CD4-positive, alpha-beta T cell treated with Interleukin-4 for 4 hours (primary cell): ENCODE measurements around the gene IFRD2.
"Not testable (repeated sequence)": the region's sequence is repeated elsewhere in the genome, so short reads cannot be mapped to it uniquely, and the experiment has no call there.

Source experiments
- DNase-seq: peaks from one replicate; pipeline ENCODE4 v3.0.0-alpha.2; 2020

The IFRD2 gene

DNA sequence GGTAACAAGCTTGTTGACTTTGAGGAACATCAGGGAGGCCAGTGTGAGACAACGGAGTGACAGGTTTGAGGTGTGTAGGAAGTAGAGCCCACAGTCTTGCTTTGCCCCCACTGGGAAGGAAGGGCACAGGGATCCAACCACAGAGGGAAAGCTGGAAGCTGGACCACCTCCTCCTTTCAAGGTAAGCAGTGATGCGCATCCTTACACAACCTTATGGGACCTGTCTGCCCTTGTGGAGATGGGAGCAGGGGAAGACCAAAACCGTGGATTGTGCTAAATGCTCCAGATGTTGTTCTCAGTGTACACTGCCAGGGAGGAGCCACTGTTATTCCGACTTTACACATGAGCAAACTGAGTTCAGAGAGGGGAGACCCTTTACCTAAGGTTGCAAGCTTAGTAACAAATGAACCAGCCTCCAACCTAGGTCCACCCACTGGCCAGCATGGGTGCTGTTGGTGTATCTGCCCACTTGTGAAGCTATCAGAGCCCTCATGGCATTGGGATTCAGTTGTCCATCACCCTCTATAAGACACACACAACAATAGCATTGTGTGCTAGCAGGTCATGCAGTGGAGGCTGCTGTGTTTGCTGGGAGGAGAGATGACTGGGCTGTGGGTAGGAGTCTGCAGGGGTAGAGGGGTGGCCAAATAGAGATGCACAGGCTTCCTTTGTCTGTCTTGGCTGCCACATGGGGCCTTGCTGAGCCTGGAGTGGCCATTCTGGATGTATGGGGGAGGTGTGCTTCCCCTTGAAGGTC lies 13.9 kb downstream of the IFRD2 start:
- no peak for DNase-seq

DNA sequence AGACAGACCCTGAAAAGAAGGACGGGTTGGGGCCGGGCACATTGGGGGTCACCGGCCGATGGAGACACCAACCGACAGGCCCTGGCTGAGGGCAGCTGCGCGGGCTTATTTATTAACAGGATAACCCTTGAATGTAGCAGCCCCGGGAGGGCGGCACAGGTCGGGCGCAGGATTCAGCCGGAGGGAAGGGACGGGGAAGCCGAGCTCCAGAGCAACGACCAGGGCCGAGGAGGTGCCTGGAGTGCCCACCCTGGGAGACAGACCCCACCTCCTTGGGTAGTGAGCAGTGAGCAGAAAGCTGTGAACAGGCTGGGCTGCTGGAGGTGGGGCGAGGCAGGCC lies 15.5 kb downstream of the IFRD2 start:
- DNase-seq = no peak

DNA sequence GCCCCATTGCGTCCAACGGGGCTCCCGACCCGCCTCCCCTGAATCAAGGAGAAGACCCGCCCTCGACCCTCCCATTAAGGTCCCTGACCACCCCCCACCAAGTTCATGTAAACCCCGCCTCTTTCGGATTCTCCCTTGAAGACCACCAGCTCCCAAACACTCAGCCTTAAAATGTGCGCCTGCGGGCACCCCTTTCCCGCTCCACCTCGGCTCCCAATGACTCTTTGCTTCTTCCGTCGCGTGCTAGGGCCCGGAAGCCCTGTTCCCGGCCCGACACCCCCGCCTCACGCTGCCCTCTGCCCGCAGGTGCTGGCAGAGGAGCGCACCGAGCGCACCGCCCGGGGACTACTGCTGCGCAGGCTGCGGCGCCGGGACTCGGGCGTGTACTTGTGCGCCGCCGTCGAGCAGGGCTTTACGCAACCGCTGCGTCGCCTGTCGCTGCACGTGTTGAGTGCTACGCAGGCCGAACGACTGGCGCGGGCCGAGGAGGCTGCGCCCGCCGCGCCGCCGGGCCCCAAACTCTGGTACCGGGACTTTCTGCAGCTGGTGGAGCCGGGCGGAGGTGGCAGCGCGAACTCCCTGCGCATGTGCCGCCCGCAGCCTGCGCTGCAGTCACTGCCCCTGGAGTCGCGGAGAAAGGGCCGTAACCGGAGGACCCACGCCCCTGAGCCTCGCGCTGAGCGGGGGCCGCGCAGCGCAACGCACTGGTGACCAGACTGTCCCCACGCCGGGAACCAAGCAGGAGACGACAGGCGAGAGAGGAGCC lies 16.1 kb downstream of the IFRD2 start:
- no peak for DNase-seq

DNA sequence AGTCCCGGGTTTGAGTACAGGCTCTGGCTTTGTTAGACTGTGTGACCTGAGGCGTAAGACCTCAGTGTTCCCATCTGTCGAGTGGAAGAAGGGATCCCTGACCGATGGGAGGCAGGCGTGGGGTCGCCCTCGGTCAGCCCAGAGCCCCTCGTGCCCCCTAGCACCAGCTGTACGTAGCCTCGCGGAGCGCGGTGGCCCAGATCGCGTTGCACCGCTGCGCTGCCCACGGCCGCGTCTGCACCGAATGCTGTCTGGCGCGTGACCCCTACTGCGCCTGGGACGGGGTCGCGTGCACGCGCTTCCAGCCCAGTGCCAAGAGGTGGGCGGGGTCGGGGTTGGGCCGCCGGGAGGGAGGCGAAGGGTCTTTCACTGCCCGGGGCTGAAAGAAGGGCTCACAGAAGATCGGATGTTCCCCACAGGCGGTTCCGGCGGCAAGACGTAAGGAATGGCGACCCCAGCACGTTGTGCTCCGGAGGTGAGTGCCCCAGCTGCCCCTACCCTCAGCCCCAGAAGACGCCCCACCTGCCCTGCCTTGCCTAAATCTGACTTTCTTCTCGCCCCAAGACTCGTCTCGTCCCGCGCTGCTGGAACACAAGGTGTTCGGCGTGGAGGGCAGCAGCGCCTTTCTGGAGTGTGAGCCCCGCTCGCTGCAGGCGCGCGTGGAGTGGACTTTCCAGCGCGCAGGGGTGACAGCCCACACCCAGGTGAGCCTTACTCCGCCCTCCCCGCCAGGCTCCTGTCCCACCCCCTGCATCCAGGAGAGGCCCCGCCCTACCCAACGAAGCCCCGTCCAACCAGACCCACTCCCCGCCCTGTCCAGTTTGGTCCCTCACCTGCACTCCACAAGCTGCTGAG lies 16.9 kb downstream of the IFRD2 start:
- no peak for DNase-seq

DNA sequence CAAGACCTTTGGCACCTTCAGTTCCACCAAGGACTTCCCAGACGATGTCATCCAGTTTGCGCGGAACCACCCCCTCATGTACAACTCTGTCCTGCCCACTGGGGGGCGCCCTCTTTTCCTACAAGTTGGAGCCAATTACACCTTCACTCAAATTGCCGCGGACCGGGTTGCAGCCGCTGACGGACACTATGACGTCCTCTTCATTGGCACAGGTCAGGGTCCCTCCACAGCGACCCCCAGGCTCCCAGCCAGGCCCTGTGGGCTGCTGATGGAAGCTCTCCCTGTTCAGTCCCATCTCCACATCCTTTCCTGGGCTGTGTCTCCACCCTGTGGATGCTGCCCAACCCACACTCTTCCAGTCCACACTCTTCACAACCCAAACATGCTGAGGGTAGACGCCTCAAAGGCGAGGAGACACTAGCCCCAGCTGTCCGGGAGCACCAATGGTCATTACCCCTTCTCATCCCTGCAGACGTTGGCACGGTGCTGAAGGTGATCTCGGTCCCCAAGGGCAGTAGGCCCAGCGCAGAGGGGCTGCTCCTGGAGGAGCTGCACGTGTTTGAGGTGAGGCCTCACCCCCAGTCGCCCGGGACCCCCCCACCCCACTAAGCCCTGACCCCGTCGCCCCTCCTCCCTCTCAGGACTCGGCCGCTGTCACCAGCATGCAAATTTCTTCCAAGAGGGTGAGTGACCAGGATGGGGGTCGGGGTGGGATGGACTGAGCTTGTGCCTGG lies 17.7 kb downstream of the IFRD2 start:
- peak; percentile 57 for DNase-seq

DNA sequence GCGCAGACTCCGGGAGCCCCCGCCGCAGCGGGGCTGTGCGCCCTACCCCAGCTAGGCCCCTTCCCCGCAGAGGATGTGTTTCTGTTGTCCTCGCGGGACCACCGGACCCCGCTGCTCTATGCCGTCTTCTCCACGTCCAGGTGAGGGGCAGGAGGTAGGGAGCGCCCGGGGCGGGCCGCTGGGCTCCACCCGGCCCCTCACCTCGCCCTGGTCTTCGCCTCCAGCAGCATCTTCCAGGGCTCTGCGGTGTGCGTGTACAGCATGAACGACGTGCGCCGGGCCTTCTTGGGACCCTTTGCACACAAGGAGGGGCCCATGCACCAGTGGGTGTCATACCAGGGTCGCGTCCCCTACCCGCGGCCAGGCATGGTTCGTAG lies 18.6 kb downstream of the IFRD2 start:
- no peak for DNase-seq

DNA sequence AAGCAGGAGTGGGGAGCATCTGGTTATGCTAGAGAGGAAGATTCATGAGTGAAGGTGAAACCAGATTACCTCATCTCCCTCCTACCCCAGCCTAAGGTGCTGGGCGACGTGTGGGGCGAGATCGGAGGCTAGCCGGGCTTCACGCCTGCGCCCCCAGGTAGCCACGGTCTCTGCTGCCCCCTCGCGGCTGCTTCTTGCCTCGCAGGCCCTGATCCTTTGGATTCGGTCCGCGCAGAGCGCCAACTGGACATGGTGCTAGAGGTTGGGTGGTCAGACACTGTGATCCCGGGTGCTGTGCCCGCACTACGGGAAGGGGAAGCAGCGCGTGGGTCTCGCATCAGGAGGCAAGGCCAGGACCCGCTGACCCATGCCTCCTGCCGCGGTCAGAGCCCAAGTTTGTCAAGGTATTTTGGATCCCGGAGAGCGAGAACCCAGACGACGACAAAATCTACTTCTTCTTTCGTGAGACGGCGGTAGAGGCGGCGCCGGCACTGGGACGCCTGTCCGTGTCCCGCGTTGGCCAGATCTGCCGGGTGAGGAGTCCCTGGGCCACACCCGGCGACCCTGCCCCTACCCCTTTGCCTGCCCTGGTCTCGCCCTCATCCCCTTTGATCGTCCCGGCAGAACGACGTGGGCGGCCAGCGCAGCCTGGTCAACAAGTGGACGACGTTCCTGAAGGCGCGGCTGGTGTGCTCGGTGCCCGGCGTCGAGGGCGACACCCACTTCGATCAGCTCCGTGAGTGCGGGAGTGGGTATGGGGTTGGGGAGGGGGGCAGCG lies 19.1 kb downstream of the IFRD2 start:
- peak; percentile 74 for DNase-seq

DNA sequence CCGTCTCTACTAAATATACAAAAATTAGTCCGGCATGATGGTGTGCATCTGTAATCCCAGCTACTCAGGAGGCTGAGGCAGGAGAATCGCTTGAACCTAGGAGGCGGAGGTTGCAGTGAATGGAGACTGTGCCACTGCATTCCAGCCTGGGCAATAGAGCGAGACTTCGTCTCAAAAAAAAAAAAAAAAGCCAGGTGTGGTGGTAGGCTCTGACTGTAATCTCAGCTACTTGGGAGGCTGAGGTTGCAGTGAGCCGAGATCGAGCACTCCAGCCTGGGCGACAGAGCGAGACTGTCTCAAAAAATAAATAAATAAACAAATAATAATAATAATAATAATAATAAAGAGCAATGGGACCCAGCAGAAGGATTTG lies 19.7 kb downstream of the IFRD2 start:
- not testable (repeated sequence) for DNase-seq

DNA sequence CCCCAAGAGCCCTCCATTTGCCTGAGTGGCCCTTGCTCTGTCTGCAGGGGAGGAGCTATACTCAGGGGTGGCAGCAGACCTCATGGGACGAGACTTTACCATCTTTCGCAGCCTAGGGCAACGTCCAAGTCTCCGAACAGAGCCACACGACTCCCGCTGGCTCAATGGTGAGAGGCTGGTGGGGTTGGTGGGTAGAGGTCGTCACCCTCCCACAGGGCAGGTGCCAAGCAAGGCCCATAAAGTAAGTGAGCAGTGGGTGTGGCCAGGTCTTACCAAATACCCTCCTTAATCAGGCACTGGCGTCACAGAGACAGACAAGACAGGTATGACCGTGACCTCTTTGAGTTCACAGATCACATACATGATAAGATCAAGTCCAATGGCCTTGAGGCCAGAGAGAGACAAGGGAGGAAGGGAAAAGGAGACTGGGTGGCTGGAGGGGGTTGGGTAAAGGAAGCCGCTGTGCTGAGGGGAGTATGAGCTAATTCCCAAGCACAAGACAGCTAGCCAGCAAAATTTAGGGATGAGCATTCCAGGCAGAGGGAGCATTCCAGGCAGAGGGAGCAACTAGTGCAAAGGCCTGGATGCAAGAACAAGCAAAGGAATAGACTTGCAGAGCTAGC lies 20.8 kb downstream of the IFRD2 start:
- no peak for DNase-seq

DNA sequence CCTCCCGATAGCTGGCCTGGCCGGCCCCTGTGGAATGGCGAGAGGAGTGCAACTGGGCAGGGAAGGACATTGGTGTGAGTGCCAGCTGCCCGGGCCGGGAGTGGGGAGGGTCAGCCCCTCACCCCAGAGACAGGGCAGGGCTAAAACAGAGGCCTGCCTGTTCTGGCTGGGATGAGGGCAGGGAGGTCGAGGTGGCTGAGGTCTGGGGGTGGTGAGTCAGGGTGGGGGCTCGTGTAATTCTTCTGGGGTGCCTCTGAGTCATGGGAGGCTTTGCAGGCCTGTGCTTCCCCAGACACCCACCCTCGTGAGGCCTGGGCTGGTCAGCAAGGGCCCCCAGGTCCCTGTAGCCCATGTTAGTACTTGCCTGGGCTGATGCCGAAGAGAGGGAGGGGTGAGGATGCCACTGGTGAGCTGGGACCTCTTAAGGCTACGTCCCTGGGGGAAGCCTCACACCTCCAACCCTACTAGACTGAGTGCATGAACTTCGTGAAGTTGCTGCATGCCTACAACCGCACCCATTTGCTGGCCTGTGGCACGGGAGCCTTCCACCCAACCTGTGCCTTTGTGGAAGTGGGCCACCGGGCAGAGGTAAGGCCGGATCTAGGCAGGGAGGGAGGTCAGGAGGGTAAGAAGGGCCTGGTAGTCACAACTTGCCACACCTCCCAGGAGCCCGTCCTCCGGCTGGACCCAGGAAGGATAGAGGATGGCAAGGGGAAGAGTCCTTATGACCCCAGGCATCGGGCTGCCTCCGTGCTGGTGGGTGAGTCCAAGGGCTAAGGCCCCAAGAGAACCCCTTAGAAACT lies 21.6 kb downstream of the IFRD2 start:
- DNase-seq = no peak

DNA sequence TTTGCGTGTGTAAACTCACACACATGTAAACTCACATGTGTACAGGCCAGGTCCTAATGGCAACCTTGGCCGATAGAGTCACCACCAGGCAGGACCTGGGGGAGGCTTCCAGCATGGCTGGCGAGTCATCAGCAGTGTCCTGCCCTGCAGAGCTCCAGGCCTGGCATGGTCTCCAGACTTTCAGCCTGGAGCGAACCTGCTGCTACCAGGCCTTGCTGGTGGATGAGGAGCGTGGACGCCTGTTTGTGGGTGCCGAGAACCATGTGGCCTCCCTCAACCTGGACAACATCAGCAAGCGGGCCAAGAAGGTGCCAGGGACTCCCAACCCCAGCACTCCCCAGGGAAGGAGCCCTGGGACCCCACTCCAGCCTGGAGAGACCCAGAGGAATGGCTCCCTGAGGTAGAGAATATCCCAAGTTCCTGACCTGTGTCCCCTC lies 22.2 kb downstream of the IFRD2 start:
- no peak for DNase-seq

DNA sequence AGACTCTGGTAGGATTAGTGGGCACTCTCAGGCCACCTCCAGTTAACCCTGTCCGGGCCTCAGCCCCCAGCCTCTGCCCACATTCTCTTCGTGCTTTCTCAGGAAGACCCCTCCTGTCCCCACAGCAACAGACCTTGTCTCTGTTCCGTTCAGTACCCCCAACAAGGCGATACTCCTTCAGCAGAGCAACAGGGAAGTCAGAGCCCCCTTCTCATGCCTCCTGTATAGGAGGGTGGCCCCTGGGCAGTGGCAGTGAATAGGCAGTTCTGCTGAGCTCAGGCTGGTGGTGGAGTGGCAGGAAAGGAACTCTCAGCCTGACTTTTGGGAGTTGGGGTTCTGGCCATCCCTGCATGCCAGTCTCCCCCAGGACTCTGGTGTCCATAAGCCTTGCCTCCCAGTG lies 22.8 kb downstream of the IFRD2 start:
- DNase-seq = no peak

DNA sequence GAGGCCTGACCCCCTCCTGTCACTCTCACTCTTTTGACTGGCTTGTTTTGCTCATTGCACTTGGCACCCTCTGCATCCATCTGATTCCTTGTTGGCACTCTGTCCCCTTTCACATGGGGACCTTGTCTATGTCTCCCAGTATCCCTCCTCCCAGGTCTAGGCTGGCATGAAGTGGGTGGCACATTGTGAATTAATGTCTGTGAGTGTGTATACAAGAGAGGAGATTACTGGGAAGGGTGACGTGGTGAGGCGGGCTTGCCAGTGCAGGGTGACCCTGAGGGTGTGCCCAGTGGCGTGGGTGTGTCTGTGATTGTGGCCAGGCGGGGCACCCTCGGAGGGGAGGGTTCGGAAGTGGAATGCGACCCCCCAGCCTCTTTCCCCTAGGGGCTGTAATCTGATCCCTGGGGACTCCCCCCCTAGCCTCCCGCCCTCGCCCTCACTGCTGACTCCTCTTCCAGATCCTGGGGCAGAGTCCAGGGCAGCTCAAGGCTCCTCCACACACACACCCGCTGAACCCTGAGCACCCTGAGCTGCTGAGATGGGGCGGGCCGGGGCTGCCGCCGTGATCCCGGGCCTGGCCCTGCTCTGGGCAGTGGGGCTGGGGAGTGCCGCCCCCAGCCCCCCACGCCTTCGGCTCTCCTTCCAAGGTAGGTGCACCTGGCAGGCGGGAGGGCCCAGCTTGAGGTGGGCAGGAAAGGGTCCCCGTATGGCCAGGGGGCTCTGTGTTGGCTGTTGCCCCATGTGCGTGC lies 23.4 kb downstream of the IFRD2 start, which contains the start of gene SEMA3B:
Gene SEMA3B, plus strand, starts transcription at position 445 of the 749 bp plus-strand sequence. Its CDS starts 94 bp downstream, at position 539.
- no peak for DNase-seq

DNA sequence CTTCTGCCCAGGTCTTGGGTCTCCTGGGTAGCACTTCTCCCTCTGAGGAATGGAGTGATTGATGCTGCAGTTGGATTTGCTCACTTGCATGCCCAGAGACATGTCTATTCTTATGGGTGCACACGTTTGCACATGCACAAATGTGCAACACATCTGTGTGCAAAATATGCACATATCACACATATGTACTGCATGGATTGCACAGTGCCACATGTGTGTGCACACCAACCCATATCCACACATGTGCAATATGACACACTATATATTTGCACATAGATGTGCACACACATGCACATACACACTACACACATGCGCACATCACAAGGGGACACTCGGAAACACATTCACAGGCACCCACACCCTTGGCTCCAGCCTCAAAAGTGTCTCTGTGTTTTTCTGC lies 24.0 kb downstream of the IFRD2 start:
- no peak for DNase-seq

DNA sequence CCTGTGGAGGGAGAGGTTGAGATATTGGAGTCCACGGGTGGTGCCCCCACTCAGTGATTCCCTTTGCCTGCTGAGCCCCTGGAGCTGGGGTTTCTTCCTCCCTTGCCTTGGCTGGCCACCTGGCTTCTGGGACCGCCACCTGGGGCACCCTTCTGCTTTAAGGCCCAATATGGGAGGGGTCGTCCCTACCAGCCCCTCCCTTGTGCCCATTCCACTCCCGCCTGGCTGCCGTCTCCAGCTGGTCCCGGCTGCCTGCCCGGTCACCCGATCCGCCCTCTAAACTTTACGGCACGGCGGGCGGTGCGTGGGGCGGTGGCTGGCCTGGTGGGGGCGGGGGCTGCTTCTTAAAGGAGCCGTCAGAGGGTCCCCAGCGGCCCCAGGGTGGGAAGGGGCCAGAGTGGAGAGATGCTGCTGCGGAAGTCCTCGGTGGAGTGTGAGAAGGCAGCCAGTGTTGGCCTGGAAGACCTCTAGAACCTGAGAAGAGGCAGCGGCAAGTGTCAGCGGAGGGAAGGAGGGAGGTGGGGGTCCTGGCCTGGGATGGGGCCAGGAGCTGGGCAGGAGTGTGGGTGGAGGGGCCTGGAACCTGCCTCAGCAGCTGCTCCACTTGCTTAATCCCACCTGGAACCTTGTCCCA lies 24.8 kb downstream of the IFRD2 start:
- DNase-seq = no peak

DNA sequence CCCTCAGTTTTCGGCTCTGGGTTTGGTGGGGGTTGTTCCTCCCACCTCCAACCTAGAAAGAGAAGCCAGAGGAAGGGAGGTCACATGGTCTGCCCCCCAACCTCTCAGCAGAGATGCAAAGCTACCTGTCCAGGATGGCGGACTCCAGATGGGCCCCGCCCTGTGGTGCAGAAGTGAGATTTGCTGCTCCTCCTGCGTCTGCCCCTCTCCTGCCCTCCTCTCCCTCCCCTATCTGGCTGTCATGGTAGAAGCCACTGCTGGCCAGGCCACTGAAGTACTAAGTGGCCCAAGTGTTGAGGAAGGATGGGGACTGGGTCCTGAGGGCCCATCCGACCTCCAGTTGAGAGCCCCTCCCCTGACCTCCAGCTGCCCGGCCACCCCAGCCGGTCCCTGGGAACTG lies 25.4 kb downstream of the IFRD2 start:
- DNase-seq = no peak

DNA sequence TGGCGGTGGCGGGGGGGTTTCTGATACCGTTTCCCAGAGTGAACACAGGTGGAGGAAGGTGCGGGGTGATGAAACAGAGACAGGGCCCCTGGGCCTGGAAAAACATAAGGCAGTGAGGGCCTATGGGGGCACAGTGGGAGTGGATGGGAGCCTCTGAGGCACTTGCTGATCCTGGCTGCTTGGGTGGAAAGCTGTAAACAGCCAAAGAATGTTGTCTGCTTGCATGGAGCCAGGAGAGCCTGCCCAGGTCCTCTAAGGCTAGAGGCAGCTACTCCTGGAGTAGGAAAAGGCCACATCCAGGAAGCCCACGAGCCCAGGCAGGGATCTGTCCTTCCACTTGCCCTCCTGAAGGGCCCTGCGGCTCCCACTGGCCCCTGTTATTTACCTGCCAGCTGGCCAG lies 26.2 kb downstream of the IFRD2 start:
- DNase-seq = no peak

DNA sequence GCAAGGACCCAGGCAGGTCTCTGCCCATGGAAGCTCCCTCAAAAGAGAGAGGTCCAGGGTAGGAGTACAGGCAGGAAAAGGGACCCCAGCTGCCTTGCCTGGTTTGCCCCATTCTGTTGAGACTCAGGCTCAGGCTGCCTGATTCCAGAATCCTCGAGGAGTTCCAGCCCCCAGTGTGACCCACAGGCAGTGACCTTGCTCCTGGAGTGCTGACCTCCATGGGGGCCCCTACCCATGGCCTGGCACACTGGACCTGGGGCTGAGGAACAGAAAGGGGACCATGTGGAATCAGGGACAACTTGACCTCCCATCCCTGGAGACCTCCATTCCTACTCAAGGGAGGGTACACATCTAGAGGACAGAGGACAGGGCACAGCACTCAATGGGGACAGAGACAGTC lies 26.7 kb downstream of the IFRD2 start:
- no peak for DNase-seq

DNA sequence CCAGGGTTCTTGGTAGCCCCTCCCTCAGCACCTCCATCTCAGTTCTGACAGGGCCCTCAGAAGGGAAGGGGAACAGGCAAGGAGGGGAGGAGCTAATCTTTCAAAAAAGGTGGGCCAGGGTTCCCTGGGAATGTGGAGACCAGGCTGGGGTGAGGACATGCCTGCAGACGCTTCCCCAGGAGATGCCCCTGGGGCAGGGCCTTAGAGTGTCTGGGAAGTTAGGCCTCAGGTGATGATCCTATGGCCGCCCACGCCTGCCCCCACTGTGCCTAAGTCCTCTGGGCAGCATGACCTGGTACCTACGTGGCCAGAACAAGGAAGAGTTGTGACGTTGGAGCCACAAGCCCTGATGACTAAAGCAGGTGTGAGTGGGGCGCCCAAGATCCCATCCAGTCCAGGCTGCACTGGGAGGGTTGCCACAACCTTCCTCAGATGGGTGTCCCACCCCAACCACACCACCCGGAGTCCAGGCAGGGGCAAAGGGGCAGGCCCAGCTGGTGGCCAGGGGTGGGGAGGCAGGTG lies 27.2 kb downstream of the IFRD2 start:
- no peak for DNase-seq
